Ishikawa (cell line): Measurements from ENCODE around the gene ADAMTS12.

Source experiments
- CEBPB ChIP-seq: IDR thresholded peaks from 2 replicates; pipeline ENCODE4 v1.6.1; 2012
- CREB1 ChIP-seq: IDR thresholded peaks from 2 replicates; pipeline ENCODE4 v1.6.1; 2012; ENCODE audit warnings: low read depth
- EGR1 ChIP-seq: IDR thresholded peaks from 2 replicates; pipeline ENCODE4 v1.6.1; 2012
- EP300 ChIP-seq: IDR thresholded peaks from 2 replicates; pipeline ENCODE4 v1.6.1; 2012; ENCODE audit warnings: borderline replicate concordance
- FOXM1 ChIP-seq: IDR thresholded peaks from 2 replicates; pipeline ENCODE4 v1.6.1; 2012; ENCODE audit warnings: low read depth, borderline replicate concordance
- MAX ChIP-seq: IDR thresholded peaks from 2 replicates; pipeline ENCODE4 v1.6.1; 2012
- NFIC ChIP-seq: IDR thresholded peaks from 2 replicates; pipeline ENCODE4 v1.6.1; 2012
- RAD21 ChIP-seq: IDR thresholded peaks from 2 replicates; pipeline ENCODE4 v1.6.1; 2012; ENCODE audit warnings: low read depth
- REST ChIP-seq: IDR thresholded peaks from 2 replicates; pipeline ENCODE4 v1.6.1; 2012; ENCODE audit warnings: low read depth, mild to moderate bottlenecking
- TAF1 ChIP-seq: IDR thresholded peaks from 2 replicates; pipeline ENCODE4 v1.6.1; 2012; ENCODE audit warnings: low read depth, mild to moderate bottlenecking
- TCF12 ChIP-seq: IDR thresholded peaks from 2 replicates; pipeline ENCODE4 v1.6.1; 2012; ENCODE audit warnings: low read depth
- TEAD4 ChIP-seq: IDR thresholded peaks from 2 replicates; pipeline ENCODE4 v1.6.1; 2012
- USF1 ChIP-seq: IDR thresholded peaks from 2 replicates; pipeline ENCODE4 v1.6.1; 2012
- YY1 ChIP-seq: IDR thresholded peaks from 2 replicates; pipeline ENCODE4 v1.6.1; 2012; ENCODE audit warnings: low read depth
- ZBTB7A ChIP-seq: IDR thresholded peaks from 2 replicates; pipeline ENCODE4 v1.6.1; 2012; ENCODE audit warnings: low read depth

The ADAMTS12 gene

GRCh38 chr5:33530183-33531036, 361.4 kb downstream of the ADAMTS12 start:
- TF ChIP-seq CEBPB (no peak), USF1 (no peak), CREB1 (no peak), TEAD4 (no peak), FOXM1 (no peak), MAX (no peak), RAD21 (no peak), EGR1 (no peak), TAF1 (no peak), EP300 (no peak), TCF12 (no peak), NFIC (no peak), ZBTB7A (no peak), YY1 (no peak), REST (no peak)

- TF ChIP-seq NFIC = no peak
- no peak for TF ChIP-seq TEAD4
- TF ChIP-seq TAF1 = no peak
- TF ChIP-seq YY1 = no peak
- no peak for TF ChIP-seq TCF12
- TF ChIP-seq ZBTB7A = no peak
- TF ChIP-seq RAD21 = no peak
- no peak for TF ChIP-seq CEBPB
- no peak for TF ChIP-seq REST
- TF ChIP-seq EP300 = no peak
- TF ChIP-seq EGR1 = no peak
Observed at GRCh38 chr5:33527696-33528095, 364.1 kb downstream of the ADAMTS12 start.

GRCh38 chr5:33526755-33527154, 365.0 kb downstream of the ADAMTS12 start:
- no peak for TF ChIP-seq CEBPB
- TF ChIP-seq EGR1 = no peak

GRCh38 chr5:33524476-33524875, 367.3 kb downstream of the ADAMTS12 start:
- TF ChIP-seq TEAD4 = no peak
- no peak for TF ChIP-seq ZBTB7A
- no peak for TF ChIP-seq CEBPB
- no peak for TF ChIP-seq TCF12
- no peak for TF ChIP-seq CREB1
- TF ChIP-seq TAF1 = no peak
- no peak for TF ChIP-seq FOXM1
- no peak for TF ChIP-seq EGR1
- TF ChIP-seq USF1 = no peak
- TF ChIP-seq NFIC = no peak
- no peak for TF ChIP-seq EP300
- TF ChIP-seq RAD21 = no peak
- TF ChIP-seq REST = no peak
- no peak for TF ChIP-seq YY1
- TF ChIP-seq MAX = no peak
